HL-60/S4 treated with phorbol 12-myristate 13-acetate at 8.2 ng/mL for 4 days and 3 days (cell line): Measurements from ENCODE around the gene DNAH10.
"Not testable (repeated sequence)": the region's sequence is repeated elsewhere in the genome, so short reads cannot be mapped to it uniquely, and the experiment has no call there.

ENCODE experiments used
- in situ Hi-C: fragments of 300-500 bp; cut with MboI; formaldehyde crosslinking; loops from 2 replicates; pipeline ENCODE4 v1.15.0; 2022; ENCODE audit warnings: low sequenced_read_pairs

The DNAH10 gene

DNA sequence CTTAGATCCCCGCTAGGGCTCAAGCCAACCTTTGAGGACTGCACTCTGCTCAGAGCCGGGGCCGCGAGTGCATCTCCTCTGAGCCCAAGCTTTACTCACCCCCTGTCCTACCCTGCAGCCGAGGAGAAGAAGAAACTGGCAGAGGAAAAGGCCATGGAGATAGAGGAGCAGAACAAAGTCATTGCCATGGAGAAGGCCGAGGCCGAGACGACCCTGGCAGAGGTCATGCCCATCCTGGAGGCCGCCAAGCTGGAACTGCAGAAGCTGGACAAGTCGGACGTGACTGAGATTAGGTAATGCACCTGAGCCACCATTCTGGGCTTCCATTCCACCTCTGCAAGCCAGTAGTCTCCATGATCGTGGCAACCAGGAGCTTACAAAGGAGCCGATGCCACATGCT, 140.7 kb downstream of the DNAH10 start:
- in situ Hi-C loops, result no loop called here

DNA sequence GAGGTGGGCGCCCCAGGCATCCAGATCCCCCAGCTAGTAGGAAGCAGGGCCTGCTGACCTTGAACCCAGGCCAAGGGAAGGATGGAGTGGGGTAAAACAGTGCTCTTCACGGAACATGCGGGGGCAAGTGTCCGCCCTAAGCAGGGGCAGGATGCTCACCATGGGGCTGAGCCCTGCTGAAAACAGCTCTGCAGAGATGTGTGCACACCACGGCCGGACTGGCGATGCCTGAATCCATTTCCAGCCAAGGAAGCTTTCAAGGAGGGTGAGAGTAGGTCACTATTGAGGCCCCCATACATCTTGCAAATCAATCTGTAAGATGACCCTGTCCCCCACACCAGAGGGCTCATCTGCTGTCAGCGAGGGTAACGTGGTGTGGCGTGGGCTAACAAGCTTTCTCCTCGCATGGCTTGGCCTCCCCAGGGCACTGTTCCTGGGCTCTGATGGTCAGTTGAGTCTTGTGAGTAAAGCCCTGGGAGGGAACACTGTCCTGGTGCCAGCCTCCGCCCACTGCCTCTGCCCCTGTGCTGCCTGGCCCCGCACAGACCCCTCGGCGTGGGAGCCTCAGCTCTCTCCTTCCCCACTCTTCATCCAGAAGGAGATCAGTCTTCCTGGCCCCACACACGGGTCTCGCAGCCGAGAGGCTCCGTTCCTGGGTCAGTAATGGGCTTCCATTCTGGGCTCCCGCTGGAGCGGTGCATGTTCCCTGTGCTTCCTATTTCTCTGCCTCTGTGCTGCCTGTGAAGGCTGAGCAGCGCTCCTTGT, 141.4 kb downstream of the DNAH10 start:
- in situ Hi-C loops, result no loop called here

DNA sequence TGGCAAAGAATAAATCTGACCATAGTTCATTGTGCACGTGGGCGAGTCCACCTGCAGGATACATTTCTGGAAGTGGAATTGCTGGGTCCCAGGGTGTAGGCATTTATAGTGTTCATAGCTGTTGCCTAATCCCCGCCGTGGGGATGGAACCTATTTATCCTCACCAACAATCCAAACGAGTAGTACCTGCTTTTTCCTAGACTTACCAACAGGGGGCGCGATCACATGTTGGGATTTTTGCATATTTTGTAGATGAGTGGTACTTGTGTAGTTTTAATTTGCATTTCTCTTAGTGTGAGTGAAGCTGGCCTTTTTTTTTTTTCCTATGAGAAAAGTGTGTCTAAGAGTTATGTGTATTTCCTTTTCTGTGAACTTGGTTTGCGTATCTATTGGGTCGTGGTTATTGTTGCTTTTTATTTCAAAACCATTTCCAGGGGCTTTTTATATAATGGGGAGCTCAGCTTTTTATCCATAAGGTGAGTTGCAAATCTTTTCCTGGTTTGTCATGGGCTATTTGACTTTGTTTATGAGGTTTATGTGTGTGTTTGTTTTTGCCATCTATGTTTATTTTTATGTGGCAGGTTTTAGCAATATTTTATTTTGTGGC, 143.3 kb downstream of the DNAH10 start:
- in situ Hi-C loops, result no loop called here

DNA sequence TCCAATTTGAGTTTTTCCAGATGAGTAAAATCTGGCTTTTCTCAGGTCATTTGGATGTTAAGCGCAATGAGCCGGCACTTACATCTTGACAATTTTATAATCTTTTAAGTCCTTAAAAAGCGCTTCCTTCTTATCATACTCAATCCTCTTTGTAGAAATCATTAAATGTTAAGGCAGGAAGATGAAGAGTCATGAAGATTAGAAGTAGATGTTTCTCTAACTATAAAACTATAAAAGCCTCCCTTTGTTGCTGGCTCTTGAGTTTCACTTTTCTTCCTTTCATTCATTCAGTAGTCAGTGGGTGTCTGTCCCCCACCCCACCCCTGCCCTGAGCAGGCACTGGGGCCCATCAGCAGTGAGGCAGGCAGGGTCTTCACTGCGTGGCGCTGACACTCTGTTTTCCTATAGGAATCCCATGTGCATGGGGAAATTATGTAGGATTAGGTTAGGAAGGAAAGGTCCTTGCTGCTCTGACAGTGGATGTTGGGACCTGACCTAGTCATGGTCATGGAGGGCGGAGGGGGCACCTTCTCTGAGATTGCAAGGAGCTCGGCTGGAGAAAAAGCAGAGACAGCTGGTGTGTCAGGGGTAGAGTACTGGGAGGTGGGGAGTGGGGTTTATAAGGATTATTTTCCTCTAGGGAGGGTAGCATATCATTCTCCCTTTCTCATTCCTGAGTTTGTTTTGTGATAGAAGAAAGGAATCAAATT, 144.8 kb downstream of the DNAH10 start:
- in situ Hi-C loops, result no loop called here

DNA sequence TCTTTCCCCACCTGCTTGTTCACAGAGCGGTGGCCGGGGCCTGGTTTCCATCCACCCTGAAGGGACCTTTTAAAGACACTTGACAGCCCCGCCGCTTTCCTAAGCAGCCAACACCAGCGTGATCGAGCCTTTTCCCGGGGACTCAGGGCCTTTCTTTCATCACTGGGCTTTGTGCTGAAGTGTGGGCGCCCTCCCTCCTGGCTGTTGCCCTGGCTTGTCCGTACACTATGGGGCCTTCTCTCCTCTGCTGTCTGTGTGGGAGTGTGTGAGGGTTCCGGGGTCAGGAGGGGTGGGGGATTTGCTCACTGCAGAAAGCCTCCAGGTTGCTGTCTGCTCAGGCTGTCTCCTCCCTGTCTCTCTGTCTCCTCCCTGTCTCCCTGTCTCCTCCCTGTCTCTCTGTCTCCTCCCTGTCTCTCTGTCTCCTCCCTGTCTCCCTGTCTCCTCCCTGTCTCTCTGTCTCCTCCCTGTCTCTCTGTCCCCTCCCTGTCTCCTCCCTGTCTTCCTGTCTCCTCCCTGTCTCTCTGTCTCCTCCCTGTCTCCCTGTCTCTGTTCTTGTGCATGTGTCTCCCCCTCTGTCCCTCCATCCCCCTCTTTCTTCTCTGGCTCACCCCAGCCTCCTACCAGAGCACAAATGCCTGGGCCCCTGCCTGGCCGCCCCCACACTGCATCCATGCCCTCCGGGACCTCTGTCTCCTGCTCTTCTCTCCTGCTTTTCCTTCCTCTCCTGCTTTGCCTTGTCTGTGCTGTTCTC, 145.8 kb downstream of the DNAH10 start:
- in situ Hi-C loops, result no loop called here

DNA sequence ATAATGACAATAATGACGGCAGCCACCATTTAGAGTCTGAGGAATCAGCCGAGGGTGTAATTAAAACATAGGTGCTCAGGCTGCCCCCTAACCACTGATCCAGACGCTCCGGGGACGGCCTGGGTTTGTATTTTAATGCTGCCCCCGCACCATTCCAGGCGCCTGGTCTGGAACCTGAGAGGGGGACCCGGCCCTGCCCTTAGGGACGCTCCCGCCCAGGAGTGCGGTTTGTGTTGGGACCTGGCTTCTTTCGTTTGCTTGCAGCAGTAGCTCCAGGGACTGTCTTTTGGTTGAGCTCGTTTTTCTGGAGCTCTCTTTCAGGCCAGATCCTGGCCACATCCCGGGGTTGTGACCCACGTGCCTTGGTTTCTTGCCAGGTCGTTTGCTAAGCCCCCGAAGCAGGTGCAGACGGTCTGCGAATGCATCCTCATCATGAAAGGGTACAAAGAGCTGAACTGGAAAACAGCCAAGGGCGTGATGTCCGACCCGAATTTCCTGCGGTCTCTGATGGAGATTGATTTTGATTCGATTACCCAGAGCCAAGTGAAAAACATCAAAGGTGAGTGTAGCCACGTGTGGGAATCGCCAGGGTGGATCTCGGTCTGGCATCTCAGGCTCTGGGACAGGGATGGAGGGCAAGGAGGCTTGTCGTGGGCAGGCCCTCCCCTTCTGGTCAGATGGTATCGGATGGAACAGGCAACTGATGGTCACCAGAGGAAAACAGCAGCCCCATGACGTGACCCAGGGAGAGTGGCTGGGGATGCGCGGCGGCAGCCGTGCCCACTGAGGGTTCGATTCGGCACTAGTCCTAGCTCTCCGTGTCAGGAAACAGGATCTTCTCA, 147.0 kb downstream of the DNAH10 start:
- in situ Hi-C loops, result no loop called here

DNA sequence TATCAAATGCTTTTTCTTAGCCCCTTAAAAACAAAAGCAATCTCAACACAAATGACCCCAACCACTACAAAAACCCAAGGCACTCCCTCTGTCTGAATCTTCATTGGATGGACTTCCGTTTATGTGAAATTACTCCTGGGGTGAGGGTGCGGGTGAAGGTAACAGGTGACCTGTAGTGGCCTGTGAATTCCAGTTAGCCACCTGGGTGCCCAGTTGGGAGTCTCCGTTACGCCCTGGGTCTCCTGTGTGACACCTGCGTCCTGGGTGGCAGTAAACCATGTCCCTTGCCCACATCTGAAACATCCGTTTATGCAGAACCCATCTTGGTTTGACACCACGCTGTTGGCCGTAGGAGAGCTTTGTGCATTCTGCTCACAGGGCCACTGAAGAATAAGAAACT, 148.0 kb downstream of the DNAH10 start:
- in situ Hi-C loops, result no loop called here

DNA sequence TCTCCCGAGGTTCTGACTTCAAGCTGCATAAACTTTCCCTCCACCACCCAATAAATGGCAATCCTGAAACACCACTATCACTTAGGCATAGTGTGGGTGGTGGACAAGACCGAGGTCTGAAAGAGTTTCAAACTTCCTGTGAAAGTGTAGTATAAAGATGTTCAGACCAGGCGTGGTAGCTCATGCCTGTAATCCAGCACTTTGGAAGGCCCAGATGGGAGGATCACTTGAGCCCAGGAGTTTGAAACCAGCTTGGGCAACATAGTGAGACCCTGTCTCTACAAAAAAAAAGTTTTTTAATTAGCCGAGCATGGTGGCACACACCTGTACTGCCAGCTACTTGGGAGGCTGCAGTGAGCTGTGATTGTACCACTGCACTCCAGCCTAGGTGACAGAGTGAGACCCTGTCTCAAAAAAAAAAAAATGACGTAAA, 148.7 kb downstream of the DNAH10 start:
- in situ Hi-C loops, result no loop called here

DNA sequence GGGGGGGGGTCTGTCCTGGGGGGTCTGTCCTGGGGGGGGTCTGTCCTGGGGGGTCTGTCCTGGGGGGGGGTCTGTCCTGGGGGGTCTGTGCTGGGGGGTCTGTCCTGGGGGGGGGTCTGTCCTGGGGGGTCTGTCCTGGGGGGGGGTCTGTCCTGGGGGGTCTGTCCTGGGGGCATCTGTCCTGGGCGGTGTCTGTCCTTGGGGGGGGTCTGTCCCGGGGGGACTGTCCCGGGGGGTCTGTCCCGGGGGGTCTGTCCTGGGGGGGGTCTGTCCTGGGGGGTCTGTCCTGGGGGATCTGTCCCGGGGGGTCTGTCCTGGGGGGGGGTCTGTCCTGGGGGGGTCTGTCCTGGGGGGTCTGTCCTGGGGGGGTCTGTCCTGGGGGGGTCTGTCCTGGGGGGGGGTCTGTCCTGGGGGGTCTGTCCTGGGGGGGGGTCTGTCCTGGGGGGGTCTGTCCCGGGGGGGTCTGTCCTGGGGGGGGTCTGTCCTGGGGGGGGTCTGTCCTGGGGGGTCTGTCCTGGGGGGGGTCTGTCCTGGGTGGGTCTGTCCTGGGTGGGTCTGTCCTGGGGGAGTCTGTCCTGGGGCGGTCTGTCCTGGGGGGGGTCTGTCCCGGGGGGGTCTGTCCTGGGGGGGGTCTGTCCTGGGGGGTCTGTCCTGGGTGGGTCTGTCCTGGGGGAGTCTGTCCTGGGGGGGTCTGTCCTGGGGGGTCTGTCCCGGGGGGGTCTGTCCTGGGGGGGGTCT, 149.7 kb downstream of the DNAH10 start:
- in situ Hi-C loops, result not testable (repeated sequence)

DNA sequence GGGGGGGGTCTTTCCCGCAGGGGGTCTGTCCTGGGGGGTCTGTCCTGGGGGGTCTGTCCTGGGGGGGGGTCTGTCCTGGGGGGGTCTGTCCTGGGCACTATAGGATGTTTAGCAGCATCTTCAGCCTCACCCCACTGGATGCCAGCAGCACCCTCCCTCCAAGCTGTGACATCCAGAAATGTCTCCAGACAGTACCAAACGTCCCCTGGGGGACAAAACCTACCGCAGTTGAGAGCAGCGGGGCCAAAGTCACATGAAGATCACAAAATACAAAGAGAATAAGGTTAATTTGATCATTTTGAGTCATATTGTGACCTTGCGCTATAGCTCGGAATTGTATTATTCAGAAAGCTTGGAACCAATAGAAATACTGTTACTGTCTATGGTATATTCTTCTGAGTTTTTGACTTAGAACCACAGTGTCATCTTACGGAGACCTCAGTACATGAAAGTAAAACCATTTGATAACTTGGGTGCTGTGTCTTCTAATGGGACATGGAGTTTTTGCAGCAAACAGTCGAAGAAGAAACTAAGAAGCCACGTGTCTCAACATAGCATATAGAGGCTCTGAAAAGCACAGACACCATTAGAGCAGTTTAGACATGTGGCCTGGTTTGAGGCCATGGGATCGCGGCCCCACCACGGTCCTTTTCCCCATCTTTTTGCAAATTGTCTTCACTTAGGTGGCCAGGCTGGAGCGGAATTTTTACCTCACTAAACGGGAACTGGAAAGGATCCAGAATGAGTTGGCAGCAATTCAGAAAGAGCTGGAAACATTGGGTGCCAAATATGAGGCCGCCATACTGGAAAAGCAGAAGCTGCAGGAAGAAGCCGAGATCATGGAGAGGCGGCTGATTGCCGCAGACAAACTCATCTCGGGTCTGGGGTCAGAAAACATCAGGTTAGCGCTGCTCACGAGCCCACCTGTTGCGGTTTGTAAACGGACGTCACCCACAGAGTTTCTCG, 150.6 kb downstream of the DNAH10 start:
- in situ Hi-C loops, result no loop called here

DNA sequence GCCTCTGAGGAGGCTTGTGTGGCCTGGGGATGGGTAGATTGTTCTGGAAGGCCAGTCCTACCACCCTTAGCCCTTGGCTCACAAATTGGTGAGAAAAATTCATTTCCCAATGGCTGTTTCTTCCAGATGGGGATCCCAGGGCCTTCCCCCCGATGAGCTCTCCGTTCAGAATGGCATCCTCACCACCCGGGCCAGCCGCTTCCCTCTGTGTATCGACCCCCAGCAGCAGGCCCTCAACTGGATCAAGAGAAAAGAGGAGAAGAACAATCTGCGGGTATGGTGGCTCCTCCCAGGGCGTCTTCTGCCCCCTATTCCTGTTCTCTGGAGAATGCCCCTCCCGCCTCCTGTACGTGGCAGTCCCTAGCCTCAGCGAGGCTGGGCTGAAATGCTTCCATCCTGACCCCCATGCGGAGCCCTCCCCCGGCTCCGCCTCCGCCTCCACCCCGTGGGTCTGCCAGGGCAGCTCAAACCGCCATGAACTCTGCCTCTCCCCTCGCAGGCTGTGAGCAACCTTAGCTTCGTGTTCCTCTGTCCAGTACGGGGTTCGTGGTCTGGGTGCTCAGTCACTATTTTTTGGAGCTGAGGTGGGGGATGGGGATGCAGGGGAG, 152.7 kb downstream of the DNAH10 start:
- in situ Hi-C loops, result no loop called here

DNA sequence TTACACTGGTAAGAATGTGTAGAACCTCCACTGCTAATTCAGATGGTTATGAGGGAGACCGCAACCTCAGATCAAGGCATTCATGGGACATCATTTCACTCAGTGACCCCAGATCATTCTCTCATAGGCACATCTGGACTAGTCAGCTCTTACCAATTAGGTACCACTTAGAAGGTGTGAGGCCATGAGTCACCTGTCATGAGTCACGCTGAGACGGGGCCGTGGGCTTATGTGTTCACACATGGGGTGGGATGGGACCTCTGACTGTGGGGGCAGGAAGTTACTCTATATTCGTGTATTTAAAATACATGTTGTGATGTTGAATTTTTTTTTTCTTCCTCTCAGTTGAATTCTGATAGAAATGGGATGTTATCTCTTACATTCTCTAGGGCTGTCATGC, 154.6 kb downstream of the DNAH10 start:
- in situ Hi-C loops, result no loop called here

DNA sequence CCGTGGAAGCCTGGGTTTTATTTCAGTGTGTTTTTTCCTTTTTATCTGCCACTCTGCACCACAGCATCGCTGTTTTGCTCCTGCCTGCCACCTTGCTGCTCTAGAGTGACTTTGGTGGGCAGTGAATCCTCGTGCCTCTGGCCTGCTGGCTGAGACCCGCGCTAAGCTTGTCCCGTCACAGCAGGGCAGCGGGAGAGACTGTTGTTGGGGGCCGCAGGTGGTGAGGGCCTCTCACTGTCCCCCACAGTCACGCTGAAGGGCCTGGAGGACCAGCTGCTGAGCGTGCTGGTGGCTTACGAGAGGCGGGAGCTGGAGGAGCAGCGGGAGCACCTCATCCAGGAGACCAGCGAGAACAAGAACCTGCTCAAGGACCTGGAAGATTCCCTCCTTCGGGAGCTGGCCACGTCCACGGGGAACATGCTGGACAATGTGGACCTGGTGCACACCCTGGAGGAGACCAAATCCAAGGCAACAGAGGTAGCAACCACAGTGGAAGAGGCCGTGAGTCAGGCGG, 155.3 kb downstream of the DNAH10 start:
- in situ Hi-C loops, result no loop called here

DNA sequence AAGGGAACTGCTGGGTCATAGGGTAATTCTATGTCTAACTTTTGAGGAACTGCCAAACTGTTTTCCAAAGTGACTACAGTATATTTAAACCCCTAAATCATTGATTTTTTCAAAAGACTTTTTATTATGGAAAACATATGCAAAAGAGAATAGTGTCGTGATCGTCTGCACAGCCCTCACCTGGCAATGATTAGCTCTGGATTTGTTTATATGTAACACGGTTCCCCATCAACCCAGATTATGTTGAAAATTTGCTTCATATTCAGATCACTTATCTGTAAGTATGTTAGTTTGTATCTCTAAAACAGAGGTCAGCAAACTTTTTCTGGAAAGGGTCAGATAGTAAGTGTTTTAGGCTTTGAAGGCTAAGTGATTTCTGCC, 157.9 kb downstream of the DNAH10 start:
- in situ Hi-C loops, result no loop called here

DNA sequence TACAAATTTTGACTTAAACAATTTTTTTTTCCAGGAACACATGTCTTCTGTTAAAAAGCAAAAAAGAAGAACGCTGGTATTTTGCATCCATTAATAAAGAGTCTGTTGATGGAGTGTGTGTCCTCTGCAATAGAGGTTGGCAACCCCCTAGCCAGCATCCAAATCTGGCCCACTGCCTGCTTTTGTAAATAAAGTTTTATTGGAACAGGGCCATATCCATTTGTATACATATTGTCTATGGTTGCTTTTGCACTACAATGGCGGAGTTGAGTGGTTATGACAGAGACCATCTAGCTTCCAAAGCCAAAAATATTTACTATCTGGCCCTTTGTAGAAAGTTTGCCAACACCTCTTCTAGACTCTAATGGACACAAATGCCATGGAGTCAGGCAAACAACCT, 160.9 kb downstream of the DNAH10 start:
- in situ Hi-C loops, result no loop called here

DNA sequence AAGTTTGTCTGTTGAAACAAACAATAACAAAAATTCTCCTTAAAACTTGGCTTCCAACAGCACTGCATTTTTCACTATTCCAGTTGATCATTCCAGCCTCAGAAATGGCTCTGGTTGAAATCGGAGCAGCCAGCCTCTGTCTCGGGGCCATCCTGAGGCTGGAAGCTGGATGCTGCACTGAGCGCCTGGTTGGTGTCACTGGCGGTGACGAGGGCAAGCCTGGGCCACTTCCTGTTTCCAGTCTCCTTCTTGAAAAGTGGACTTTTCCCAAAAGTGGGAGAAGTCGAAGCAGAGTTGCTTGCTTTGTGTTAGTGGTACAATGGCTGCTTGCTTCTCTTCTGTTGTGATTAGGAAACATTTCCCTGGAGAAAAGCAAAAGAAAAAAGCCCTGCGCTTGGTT, 161.8 kb downstream of the DNAH10 start:
- in situ Hi-C loops, result no loop called here

DNA sequence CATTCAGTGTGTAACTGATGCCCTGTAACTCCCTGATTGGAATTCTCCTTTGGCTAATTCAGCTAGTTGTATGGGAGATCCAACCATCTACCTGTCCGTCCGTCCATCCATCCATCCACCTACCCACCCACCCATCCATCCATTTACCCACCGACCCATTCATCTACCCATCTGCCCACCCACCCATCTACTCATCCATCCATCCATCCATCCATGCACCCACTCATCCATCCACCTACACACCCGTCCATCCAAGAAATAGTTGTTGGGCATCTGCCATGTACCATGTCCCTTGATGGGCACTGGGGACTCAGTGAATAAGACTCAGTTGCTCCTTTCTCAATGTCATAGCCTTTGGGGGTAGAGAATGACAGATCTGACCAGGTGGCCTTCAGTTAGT, 162.4 kb downstream of the DNAH10 start:
- in situ Hi-C loops, result no loop called here

DNA sequence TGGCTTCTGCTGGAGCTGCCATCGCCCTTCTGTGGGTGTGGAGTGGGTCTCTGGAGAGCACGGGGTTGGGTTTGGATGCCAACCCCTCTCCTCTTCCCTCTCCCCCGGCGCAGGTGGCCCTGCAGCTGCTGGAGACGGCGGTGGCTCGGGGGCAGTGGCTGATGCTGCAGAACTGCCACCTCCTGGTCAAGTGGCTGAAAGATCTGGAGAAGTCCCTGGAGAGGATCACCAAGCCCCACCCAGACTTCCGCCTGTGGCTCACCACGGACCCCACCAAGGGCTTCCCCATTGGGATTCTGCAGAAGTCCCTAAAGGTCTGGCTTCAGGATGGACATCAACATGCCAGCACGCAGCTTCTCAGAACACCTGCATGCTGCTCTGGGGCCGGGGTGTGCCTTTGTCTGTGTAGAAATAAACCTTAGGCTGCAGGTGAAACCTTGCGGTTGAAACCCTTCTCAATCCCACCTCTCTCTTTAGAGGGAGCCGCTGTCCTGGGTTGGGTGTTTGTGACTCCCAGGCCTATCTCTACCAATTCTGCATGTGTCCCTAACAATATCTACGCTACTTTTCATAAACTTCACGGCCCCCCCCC, 166.3 kb downstream of the DNAH10 start:
- in situ Hi-C loops, result no loop called here
